HG03469 (cell line): ENCODE data around the gene GPR141.
A peak's percentile ranks its signal among the peaks of the same experiment; 100 is the strongest.
"Not testable (repeated sequence)": the region's sequence is repeated elsewhere in the genome, so short reads cannot be mapped to it uniquely, and the experiment has no call there.

Experiments used
- ATAC-seq: cut with Tn5 transposase; IDR thresholded peaks from one replicate; pipeline ENCODE4 v1.9.1; 2021; ENCODE audit warnings: mild to moderate bottlenecking, moderate library complexity, moderate number of reproducible peaks; ENCODE audit not compliant: unreplicated experiment

Gene GPR141

DNA sequence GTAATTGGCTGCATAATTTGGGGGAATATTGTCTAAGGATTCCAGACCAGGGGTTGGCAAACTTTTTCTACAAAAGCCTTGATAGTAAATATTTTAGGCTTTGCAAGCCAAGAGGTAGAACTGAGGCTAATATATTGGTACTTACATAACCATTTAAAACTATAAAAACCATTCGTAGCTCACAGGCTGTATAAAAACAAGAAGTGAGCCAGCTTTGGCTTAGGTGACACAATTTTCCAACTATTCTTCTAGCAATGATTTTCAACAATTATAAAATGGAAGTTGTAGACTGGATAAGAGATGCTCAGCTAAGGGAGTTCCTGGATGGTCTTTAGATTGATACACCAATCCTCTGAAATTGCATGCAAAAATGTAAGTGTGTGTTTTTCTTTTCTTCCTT is 1.4 kb downstream of the GPR141 start:
- ATAC-seq, result no peak

DNA sequence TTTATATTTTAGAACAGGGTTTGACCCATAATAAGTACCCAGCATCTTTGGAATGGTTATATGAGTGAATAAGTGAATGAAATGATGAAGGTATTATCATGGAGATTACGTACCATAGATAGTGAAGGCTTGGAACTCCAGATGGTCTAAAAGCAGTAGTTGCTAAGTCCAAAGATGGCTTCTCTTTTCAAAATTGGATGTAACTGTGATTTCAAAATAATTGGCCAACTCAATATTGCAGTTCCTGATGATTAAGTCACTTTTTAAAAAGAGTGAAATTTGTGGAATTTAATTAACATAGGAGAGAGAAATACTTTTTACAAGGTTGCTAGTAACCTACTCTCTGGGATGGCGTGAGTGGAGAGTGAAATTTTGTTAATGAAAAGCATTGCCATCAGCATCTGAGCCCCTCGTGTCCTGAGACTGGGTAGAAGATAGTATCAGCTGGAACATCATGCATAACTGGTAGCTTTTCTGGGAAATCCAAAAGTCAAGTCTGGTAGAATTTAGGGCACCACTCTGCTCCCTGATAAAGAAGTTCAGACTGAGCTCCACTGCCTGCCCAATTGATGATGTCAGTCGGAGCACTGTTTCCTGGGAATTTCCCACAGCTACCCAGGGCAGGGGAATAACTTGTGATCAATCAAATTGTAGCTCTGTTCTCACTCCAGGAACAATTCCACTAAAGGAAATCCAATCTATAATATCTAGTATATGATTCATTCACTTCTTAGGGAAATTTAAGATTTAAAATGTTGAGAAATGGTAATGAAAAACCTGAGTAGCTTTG is 3.2 kb downstream of the GPR141 start:
- ATAC-seq, result no peak

DNA sequence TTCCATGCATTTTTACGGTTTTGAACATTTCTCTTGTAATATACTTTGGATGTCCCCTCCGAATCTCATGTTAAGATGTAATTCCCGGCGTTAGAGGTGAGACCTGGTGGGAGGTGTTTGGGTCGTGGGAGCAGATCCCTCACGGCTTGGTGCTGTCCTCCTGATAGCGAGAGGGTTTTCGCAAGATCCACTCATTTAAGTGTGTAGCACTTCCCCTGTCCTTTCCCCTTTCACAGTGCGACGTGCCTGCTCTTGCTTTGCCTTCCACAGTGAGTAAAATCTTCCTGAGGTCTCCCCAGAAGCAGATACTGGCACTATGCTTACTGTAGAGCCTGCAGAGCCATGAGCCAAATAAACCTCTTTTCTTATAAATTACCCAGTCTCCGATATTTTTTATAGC is 6.6 kb downstream of the GPR141 start:
- ATAC-seq, result no peak

DNA sequence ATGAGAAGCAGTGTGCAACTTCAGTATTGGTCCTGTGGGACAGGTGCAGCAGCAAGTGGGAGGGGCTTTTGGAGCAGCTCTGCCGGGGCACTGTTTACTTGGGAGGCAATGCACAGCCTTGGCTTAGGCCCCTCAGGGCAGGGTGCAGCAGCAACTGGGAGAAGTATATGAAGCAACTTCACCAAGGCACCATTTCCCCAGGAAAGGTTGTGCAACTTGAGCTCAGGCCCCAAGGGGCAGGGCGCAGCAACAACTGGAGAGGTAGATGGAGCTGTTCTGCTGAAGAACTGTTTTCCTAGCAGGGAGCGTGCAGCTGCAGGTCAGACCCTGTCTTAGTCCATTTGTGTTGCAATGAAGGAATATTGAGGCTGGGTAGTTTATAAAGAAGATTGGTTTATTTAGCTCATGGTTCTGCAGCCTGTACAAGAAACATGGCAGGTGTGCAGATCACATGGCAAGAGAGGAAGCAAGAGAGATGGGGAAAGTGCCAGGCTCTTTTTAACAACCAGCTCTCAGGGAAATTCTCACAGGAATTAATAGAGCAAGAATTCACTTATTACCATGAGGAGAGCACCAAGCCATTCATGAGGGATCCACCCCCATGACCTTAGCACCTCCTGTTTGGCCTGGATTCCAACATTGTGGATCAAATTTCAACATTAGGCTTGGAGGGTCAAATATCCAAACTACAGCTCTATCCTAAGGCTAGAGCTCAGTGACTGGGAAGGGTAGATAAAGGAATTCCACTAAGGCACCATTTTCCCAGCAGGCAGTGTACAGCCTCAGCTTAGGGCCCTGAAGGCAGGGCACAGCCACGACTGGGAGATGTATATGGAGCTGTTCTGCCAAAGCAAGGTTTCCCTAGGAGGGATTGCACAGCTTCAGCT is 10.9 kb downstream of the GPR141 start:
- no peak for ATAC-seq

DNA sequence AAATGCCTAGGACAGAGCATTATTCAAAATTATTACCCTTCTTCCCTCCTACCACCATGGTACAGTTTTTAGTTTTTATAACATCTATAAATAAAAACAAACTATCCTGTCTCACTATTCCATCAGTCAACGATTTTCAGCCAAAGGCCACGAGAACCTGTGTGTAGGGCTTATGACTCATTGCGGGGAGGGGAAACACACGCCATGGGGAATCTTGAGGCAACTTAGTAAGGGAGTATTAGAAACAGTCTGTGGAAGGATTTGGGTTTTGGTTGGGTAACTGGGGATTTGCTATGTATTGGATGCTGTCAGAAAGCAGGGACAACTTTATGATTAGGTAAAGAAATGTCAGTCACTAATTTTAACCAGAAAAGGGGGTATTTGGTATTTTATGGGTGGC is 14.7 kb downstream of the GPR141 start:
- no peak for ATAC-seq

DNA sequence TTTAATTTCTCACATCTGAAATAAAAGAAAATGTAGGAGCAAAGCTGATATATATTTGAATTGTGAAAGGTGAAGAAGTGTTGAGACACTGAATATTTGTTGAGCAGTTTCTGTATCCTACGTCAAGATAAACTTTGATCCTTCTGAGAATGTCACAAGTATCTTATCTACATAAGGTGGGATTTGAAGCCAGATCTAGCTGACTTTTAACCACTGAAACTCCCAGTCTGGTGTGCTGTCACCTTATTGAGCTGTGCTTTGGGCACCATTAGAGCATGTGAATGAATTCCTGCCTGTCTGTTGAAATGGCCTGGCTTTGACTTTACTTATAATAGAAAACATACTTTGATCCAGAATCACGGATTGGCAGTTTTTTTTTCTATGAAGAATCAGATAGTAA is 15.2 kb downstream of the GPR141 start:
- ATAC-seq, result no peak

DNA sequence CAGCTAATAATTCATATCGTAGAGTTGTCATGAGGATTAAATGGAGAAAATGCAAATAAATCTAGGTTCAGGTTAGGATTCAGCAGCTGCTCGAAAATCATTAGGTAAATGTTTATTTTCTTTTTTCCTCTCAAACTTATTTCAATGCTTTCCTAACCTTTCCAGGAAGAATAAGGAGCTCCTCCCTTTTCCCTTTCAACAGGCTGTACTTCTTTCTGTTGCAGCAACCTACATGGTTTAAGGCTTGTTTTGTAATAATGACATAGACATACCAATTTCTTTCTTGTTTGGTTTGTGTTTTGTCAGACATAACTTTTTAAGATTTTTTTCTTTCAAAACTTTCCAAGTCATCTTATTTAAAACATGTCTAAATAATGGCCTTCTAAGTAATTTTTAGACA is 18.2 kb downstream of the GPR141 start:
- ATAC-seq, result no peak

DNA sequence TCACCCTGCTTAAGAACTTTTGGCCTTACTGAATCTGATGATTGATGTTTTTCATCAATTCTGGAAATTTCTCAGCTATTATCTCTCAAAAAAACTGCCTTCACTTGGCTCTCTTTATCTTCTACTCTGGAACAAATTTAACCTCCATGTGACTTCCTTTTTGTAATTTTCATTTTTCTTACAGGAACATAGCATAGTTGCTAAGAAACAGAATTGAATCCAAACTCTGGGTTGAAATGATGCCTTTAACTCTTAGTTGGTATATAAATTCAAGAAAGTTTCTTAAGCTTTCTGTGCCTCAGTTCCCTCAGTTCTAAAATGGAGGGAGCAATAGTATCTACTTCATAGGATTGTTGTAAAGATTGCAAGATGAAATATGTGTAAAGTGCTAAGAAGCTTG is 19.8 kb downstream of the GPR141 start:
- ATAC-seq, result no peak

DNA sequence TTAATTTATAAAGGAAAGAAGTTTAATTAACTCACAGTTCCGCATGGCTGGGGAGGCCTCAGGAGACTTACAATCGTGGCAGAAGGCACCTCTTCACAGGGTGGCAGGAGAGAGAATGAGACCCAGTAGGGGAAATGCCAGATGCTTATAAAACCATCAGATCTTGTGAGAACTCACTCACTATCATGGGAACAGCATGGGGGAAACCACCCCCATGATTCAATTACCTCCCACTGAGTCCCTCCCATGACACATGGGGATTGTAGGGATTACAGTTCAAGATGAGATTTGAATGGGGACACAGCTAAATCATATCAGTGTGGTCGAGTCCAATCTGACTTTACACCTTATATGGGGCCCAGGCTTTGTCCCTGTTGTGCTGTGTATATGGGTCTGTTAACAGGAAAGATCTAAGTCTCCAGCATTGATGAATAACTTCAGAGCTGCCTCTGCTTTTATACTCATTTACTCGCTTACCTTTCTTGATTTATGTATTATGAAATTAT is 20.8 kb downstream of the GPR141 start:
- ATAC-seq, result not testable (repeated sequence)

DNA sequence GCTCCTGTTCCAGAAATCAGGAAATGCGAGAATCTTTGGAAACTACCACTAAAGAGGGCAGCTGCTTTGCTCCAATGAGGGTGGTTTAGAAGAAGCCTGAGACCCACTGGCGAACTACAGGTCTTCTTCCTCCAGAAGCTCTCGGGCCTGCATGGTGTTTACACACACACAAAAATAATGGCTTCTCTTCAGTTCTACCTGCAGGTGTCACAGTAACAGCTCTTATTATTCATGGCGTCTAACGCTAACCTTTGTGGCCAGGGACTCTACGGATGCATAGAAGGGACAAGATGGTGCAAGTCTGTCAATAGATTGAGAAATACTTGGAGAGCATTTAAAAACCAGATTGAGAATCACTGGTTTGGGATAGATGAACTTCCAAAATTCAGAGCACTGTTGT is 22.4 kb downstream of the GPR141 start:
- ATAC-seq, result no peak

DNA sequence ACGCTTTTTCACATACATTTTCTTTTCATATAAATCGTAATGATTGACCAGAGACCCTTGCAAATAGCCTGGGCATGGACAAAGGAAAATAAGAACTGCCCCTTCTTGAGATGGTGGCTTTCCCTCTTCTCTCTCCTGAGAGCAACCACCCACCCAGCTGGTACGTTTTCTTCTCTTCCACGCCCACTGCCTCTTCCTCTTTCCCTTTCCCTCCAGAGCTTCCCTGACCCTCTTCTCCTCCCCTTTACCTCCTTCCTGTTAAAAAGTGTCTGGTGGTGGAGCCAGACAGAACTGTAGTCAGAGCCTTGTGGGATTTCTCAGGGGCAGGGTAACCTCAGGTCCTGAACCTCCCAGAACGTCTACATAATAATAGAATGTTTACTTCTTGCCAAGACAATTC is 23.2 kb downstream of the GPR141 start:
- ATAC-seq, result no peak

DNA sequence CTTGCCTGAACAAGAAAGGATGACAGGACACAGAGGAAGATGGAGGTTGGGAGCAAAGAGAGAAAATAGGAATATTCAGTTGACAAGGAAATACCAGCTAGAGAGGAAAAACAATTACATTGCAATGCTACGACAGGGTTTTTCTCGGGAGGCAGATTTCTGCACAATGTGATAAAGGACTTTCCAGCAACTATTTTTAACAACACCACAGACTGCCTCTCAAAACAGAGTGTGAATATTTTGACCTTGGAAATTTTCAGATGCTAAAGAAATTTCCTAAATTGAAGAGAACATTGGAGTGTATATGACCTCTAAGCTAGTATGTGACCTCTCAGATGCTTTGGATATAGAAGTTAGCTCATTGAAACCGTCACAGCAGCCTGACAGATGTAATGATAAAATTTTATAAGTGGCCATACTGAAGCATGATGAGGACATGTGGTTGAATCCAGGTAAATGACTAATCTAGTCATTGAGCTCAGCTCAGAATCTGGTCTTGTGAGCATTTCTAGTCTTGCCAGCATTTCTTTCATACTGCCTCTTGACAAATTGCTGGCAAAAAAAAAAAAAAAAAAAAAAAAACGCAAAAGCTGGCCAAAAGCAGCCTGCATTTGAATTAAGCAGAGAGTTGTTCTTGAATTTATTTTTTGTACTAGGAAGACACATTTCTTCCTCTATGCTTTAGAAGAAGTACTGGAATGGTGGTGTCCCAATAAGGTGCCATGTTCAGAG is 24.4 kb downstream of the GPR141 start:
- no peak for ATAC-seq

DNA sequence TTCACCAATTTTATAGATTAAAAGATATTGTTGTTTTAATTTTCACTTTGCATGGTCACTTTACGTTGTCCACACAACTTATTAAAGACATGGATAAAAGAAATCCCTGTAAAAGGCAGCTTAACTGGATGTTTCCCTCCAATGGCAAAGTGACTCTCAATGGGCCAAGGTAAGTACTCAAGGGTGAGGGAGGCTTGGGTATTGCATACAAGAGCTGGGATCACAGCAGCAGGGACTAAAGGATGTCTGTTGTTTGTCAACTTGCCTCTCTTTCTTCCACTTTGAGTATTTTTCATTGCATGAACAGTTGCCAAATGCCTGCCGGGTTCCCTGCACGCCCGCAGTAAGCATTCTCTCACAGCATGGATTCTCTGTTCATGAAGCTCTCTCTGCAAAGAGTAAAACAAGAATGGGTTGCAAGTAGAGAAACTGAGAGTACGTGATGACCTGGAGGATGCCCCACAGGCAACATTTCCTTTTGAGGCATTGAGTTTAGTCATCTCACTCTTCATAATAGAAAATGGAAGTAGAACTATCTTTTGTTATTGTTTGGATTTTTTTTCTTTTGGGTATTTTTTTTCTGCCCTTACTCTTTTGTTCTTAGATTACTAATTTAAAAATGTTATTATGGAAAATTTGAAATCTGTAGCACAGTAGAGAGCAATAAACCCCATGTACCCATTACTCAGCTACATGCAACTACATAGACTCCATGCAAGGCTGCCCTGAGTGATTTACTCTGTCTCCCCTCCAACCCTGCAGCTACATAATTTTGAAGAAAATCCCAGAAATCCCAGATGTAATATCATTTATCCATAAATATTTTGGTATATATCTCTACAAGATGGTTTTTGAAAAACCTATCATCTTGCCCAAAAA is 26.3 kb downstream of the GPR141 start:
- ATAC-seq, result peak; percentile 85

DNA sequence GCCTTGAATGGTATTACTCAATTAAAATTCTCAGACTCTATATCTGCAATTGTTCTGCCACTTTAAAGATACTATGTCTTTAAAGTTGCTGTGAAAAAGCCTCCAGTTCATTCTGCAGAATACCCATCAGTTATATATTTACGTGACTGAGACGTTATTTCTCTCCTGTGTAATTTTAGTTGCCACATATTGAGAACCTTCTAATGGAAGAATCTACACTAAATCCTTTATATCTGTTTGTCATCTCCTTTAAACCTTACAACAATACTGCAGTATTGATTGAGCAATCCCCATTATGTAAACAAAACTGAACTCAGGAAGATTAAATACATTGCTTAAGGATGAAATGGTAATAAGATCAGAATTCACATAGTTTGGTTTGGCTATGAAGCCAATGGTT is 30.0 kb downstream of the GPR141 start:
- ATAC-seq, result no peak

DNA sequence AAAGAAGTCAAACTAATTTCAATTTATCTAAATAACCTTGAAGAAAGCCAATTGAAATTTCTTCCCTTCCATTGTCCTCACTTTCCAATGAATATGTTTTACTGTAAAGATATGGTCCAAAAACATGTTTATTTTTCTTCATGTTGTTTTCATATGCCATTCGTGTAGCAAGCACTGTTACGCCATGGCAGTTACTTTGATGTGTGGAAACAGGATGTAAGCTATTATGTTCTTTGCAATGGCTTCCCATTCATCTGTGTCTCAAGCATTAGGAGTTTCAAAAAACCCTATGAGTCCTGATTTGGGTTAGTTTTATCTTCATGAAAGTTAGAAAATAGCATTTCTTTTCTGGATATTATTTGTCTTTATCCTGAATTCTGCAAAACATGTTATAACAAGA is 31.0 kb downstream of the GPR141 start:
- ATAC-seq, result no peak

DNA sequence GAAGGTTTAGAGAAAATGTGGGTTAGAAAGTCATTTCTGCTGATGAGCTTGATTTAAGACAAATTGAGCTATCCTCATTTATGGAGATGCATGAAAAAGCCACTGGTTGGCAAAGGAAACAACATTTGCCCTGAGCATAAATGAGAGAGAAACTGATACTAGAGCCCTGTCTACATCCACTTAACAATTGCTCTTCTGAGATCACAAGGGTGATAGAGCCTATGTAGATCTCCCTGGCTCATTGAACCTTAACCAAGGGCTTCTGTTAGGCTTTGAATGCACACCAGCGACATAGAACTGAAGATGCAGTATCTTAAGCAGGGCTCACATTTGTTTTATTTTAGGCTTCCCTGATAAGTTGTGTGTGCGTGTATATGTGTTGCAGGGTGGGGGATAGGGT is 35.0 kb downstream of the GPR141 start:
- ATAC-seq, result no peak

DNA sequence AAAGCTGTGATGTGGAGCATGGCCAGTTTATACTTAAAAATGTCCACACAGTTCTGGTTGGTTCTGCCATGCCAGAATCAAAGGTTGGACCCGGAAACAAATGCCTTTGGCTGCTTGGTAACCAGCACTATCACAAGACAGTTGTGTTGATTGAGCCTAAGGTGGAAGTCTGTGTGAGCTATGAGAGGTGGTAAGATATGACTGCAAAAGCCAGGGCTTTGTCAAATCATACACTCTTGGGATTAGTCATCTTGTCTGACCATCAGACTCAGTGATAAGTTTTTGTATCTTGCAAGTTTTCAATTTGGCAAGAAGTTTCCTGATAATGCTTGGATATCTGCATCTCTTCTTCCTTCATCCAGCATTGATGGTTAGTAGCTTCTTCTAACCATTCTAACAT is 35.5 kb downstream of the GPR141 start:
- ATAC-seq, result peak; percentile 85

DNA sequence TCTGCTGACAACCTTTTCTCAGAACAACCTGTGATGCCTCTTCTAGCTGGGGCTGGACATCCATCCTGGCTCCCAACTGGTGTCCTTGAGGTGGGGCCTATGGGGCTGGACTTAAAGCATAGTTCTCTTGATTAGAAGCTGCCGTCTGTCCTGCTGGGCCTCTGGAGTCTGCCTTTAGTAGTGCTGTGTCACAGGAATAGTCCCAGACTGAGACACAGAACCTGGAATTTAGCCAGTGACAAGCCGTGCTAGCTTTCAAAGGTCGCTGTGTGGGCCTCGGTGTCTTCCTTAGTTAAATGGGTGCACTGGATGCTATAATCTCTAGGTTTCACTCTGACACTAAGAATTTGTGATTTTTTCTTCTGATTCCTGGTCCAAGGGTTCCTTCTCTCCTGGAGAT is 41.2 kb downstream of the GPR141 start:
- ATAC-seq, result no peak

DNA sequence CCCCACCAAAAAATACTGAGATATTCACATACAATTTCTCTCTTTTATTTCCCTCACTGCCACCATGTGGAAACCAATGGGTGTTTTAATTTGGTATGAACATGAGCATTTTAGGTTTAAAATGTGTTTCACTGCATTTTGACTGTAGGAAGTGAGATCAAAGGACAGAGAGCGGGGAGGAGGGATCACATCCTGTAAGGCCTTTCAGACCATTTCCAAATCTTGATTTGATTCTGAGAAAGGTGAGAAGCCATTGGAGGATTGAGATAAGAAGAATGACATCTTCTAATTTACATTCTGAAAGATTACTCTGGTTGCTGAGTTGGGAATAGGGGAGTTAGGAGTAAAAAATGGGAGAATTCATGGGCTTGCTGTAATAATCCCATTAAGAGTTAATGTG is 42.5 kb downstream of the GPR141 start:
- no peak for ATAC-seq

DNA sequence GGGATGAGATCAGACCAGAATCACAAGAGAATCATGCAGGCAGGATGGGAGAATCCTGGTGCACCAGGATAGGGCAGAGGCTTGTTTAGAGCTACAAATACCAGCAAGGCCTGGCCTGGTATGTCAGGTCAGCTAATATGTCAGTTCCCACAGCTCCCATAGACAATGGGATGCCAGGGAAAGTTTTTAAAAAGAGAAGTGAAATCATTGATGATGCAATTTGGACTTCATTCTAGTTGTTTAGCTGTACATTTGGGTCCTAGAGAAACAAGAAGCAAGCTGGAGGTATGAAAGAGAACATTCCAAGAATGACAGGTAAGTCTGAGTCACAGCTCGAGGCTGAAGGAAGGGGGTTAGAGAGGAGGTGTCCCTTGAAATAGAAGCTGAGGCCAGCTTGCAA is 45.2 kb downstream of the GPR141 start:
- no peak for ATAC-seq
